GM21381 (cell line): Measurements from ENCODE around the gene KCNMB4.

Source experiments
- ATAC-seq: cut with Tn5 transposase; IDR thresholded peaks from one replicate; pipeline ENCODE4 v1.9.1; 2021; ENCODE audit warnings: mild to moderate bottlenecking, moderate library complexity; ENCODE audit not compliant: unreplicated experiment

The KCNMB4 gene

GRCh38 chr12:70365648-70366518 lies at the start of gene KCNMB4:
KCNMB4 (plus strand) TSS chr12:70366290; CDS start chr12:70366735, 445 bp downstream.
- peak; percentile 81 for ATAC-seq

GRCh38 chr12:70317781-70318180 lies 48.3 kb upstream of the KCNMB4 start:
- peak; percentile 93 for ATAC-seq

- ATAC-seq = no peak
Measured at GRCh38 chr12:70319605-70320004, 46.5 kb upstream of the KCNMB4 start.

GRCh38 chr12:70321191-70321590 lies 44.9 kb upstream of the KCNMB4 start:
- ATAC-seq = no peak

GRCh38 chr12:70327541-70327940 lies 38.5 kb upstream of the KCNMB4 start:
- no peak for ATAC-seq

GRCh38 chr12:70329728-70330127 lies 36.4 kb upstream of the KCNMB4 start:
- ATAC-seq = no peak

GRCh38 chr12:70330158-70330557 lies 35.9 kb upstream of the KCNMB4 start:
- no peak for ATAC-seq

GRCh38 chr12:70332236-70332635 lies 33.9 kb upstream of the KCNMB4 start:
- no peak for ATAC-seq

GRCh38 chr12:70334742-70335141 lies 31.3 kb upstream of the KCNMB4 start:
- ATAC-seq = no peak

- ATAC-seq = no peak
Measured at GRCh38 chr12:70338531-70338930, 27.6 kb upstream of the KCNMB4 start.

- ATAC-seq = no peak
Measured at GRCh38 chr12:70351076-70351475, 15.0 kb upstream of the KCNMB4 start.

- no peak for ATAC-seq
Measured at GRCh38 chr12:70353780-70354660, 12.1 kb upstream of the KCNMB4 start.

- no peak for ATAC-seq
Measured at GRCh38 chr12:70354787-70355186, 11.3 kb upstream of the KCNMB4 start.

GRCh38 chr12:70355972-70356371 lies 10.1 kb upstream of the KCNMB4 start:
- ATAC-seq = no peak

GRCh38 chr12:70359458-70360197 lies 6.5 kb upstream of the KCNMB4 start:
- no peak for ATAC-seq

- ATAC-seq = no peak
Measured at GRCh38 chr12:70360218-70360617, 5.9 kb upstream of the KCNMB4 start.

GRCh38 chr12:70364695-70365397 lies 1.2 kb upstream of the KCNMB4 start:
- no peak for ATAC-seq

- ATAC-seq = no peak
Measured at GRCh38 chr12:70365398-70365647, 767 bp upstream of the KCNMB4 start.

- ATAC-seq = peak; percentile 42
Measured at GRCh38 chr12:70366581-70367257, 629 bp downstream of the KCNMB4 start.
